GM21515 (cell line): Measurements from ENCODE around the gene LRRC45.

ENCODE experiments used
- ATAC-seq: cut with Tn5 transposase; IDR thresholded peaks from one replicate; pipeline ENCODE4 v1.9.1; 2021; ENCODE audit not compliant: unreplicated experiment

LRRC45 gene

GRCh38 chr17:82060614-82061013 is 37.5 kb downstream of the LRRC45 start:
- ATAC-seq: no peak

DNA sequence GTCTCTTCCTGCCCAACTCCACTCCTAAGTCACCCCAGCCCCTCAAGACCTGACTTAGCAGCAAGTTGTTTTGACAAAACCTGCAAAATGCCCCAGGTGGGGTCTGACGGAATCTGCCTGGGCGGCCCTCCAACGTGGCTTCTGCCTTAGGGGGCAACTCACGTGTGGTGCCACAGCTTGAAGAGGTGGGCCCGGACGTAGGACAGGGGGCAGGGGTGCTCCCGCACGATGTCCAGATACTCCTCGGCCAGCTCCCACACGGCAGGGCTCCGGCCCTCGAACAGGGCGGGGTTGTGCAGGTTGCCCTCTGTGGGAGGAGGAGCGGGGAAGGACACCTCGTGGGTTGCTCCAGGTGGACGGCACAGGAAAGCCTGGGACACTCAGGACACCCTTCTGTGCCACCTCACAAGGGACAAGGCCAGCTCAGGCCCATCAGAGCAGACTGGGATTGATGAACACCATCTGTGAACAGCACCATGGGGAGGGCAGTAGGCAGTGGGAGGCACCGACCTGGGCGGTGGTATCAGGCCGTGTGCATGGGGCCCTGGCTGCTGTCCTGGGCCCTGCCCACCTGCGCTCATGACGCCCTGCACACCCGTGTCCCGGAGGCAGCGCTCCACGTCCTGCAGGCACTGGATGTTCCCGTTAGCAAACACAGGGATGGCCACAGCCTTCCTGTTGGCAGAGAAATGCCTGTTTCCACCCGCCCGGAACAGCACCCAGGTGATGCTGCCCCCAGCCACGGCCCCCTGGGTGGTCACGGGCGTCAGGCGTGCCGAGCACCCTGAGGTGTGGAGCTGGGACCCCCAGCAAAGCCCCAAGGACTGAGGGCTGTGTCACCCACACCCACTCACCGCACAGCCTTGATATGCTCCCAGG is 38.2 kb downstream of the LRRC45 start:
- no peak for ATAC-seq

GRCh38 chr17:82062076-82062983 is 39.2 kb downstream of the LRRC45 start:
- ATAC-seq: no peak

GRCh38 chr17:82062984-82063368 is 39.9 kb downstream of the LRRC45 start:
- ATAC-seq: no peak

DNA sequence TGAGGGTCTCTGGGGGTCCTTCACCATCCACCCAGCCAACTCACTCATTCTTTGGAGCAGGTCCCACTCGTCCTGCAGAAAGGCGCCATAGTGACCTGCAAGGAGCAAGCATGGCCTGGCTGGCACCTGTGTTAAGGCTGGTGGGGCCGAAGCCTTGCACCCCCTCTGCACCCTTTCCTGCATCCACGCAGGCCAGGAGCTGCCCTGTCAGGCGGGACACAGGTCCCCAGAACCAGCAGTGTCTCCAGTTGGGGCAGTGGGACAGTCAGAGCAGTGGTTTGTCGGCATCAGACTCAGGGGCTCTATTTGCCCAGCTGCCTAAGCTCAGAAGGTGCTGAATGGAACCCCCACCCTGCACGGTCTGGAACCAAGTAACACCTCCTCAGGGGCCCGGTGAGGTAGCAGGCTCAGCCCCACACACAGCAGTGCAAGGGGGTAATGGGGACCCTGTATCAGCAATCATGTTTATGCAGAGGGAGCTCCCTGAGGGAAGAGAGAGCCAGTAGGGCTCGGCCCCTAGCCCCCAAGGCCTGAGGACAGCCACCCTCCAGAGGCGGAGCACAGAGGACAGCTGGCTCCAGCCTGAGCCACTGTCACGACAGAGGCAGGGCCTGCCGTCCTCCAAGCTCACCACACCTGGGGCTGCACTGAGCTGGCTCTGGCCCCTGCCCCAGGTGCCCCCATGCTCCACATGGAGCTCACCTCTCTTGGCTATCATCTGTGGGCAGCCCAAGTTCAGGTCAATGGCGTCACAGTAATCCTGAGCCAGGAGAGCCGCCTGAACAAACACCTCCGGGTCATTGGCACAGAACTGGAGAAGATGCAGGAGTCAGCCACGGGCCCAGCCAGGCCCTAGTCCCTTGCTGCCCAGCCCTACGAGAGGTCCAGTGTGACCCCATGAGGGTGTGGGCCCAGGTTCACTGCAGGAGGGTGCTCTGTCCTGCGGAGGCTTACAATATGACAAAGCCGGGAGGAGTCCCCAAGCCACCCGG is 40.6 kb downstream of the LRRC45 start:
- no peak for ATAC-seq

- no peak for ATAC-seq
Observed at GRCh38 chr17:82064433-82065192, 41.5 kb downstream of the LRRC45 start.

DNA sequence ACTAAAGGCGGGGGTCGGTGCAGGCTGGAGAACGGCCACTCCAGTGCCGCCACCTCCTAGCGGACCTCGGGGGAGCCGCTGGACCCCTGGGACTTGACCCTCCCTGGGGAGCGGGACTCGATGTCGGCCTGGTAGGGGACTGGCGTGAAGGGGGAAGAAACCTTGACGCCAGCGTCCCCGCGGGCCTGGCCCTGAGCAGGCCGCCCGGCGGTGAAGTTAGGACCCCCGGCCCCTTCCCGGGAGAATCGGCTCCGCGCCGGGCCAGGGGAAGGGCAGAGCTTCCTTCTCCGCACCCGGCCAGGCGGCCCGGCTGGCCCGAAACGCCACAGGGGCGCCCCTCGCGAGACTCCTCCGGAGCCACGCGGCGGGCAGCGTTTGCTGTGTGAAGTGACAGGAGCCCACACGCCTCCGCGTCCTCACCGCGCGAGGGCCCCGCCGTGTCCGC is 42.1 kb downstream of the LRRC45 start:
- ATAC-seq: peak; percentile 15

DNA sequence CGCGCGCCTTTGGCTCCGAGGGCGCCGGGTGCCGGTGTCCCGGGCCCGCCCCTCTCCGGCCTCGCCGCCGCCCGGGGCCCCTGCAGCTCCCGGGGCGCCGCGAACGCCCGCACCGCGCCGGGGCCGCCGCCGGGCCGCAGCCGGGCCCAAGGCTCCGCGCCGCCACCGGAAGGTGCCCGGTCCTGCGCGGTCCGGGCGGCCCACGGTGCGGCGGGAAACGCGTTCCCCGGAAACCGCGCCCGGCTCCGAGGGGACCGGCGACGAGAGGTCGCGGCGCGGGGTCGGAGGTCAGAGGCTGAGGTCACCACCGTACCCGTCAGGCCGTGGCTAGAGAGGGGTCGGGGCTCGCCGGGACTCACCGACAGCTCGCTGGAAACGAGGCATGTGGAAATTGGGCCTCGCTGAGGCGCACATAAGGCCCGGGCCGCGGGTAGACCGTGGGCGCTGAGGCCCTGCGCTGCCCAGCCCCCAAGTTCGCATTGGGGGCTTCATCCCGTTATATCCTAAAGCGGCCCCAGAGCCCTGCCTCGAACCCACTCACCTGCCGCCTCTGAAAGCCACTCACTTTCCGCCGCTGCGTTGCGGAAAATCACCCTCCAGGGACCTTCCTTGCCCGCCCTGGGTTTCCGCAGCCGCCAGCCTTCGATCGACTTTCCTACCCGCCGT is 42.7 kb downstream of the LRRC45 start, which contains the start of gene DUS1L:
Gene DUS1L, minus strand, starts transcription at position 167 of the 666 bp plus-strand sequence. CDS start 745 bp downstream, outside the sequence.
- peak; percentile 44 for ATAC-seq

DNA sequence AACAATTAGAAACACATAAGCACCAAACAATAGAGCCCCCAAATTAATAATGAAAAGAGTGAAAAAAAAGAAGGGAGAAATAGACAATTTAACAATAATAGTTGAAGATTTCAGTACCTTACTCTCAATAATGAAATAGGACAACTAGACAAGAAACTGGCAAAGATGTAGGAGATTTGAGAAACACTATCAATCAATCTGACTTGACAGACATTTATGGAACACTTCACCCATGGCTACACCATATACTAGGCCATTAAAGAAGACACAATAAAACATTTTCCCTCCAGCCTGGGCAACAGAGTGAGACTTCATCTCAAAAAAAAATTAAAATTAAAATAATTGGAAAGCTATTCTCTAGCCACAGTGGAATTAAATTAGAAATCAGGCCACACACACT is 47.5 kb downstream of the LRRC45 start:
- ATAC-seq: no peak

GRCh38 chr17:82072827-82073226 is 49.7 kb downstream of the LRRC45 start:
- ATAC-seq: no peak

- ATAC-seq: no peak
Observed at GRCh38 chr17:82073446-82073845, 50.3 kb downstream of the LRRC45 start.

GRCh38 chr17:82076018-82076784 is 53.1 kb downstream of the LRRC45 start:
- ATAC-seq: no peak

- no peak for ATAC-seq
Observed at GRCh38 chr17:82076785-82077591, 53.9 kb downstream of the LRRC45 start.

DNA sequence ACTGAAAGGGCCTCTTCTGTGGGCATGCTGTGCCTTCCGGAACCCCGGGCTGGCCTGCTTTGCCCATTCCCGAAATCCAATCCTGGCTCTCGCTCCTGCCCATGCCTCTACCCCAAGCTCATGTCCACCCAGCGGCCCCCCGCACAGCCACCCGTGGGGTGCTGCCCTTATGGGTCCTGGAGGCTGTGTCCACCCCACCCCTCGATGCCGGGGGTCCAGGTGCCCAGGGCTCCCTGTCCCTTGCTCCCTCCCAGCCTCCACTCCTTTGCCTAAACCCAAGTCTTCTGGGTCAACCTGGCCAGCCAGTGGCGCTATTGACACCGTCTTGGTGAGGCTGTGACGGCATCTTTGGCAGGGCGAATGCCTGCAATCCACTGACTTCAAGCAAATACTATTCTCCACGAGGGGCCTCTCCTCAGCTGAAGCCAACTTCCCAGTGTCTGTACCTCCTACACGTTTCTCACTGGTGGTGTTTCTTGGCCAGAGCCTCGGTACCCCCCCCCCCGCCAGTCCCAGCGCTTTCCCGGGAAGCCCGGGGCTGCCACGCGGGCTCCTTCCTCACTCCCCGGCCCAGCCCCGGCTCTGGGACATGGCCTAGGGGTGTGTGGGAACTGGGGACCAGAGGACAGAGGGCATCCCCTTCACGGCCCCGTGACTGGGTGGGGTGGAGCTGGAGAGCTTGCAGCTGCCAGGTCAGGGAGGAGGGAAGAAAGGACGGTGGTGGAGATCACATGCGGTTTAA is 54.7 kb downstream of the LRRC45 start:
- ATAC-seq: no peak

DNA sequence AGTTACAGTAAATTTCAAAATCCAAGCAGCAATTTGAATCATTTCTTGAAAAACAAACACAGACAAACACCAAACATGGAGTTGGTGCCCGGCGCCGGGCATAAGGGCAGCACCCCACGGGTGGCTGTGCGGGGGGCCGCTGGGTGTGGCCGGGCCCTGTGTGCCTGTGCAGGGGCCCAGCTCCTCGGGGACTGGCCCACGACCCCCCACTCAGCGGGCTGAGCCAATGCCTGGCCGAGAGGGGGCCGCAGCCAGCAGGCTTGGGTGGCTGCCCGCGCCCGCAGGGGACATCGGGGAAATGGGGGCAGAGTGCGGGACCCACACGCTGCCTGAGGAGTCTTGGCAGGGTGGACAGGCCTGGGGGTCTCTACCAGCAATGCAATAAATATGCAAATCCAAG is 55.3 kb downstream of the LRRC45 start:
- no peak for ATAC-seq

DNA sequence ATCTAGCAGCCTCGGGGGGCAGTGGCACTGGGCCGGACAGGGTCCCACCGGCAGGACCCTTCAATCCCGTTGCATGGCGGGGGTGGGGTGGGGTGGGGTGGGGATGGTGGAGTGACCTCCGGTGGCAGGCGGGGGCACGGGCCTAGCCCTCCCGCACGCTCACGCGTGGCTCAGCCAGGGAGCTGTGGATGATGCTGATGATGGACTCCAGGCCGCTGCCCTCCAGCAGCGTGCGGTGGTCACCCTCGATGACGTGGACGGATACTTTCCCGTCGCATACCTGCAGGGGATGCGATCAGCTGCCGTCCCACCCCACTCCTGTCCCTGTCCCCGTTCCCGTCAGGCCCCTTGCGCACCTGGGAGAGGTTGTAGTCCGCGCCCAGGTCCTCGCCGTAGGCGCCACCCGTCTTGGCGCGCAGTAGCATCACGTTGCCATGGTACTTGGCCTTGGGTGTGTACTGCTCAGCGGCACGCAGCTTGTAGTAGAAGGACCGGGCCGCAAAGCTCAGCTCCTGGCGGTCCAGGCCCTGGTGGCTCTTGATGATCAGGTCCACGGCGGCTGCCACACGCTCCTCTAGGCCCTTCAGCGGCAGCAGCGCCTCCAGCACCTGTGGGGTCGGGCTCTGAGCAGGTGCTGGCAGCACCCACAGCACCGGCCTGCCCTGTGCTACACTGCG is 56.0 kb downstream of the LRRC45 start:
- no peak for ATAC-seq
